MCF 10A (cell line): ENCODE data around the gene MAP2K6. TPM values are rescaled to one million over a fixed set of nuclear protein-coding genes. Genes with fewer than 3 reads are reported as not detected.
A peak's percentile ranks its signal among the peaks of the same experiment; 100 is the strongest.

Experiments used
- BruUV-seq: library from RNA; stranded (reverse); fragments of 400-500 nt; replicated peaks from 2 replicates; lab custom pipeline; 2021; lab: Mats Ljungman, UMichigan
- CTCF ChIA-PET: fragments of 300-600 bp; sonication (Branson Sonifier 250); formaldehyde crosslinking; extraction: SDS; loops from one replicate; lab custom pipeline; 2021; ENCODE audit warnings: antibody characterized with exemption, inconsistent platforms; lab: Yijun Ruan, JAX
- POLR2A ChIA-PET: fragments of 300-600, 350-650 bp; sonication (Branson Sonifier 250); formaldehyde crosslinking; extraction: SDS; loops from one replicate; lab custom pipeline; 2020; ENCODE audit warnings: antibody characterized with exemption, inconsistent platforms; lab: Yijun Ruan, JAX
- DNase-seq: peaks from one replicate; pipeline ENCODE4 v3.0.0-alpha.2; 2018; ENCODE audit not compliant: unreplicated experiment
- H3K27ac Mint-ChIP-seq: one replicate; pipeline ENCODE4 v1.8.0; 2022; ENCODE audit warnings: mild to moderate bottlenecking, low read depth, mixed read lengths; ENCODE audit not compliant: unreplicated experiment
- H3K27me3 Mint-ChIP-seq: one replicate; pipeline ENCODE4 v1.8.0; 2022; ENCODE audit warnings: mixed read lengths; ENCODE audit not compliant: insufficient read depth, unreplicated experiment
- H3K36me3 Mint-ChIP-seq: one replicate; pipeline ENCODE4 v1.8.0; 2022; ENCODE audit warnings: mild to moderate bottlenecking, moderate library complexity, mixed read lengths; ENCODE audit not compliant: insufficient read depth, unreplicated experiment
- H3K4me1 Mint-ChIP-seq: one replicate; pipeline ENCODE4 v1.8.0; 2022; ENCODE audit warnings: mixed read lengths; ENCODE audit not compliant: insufficient read depth, unreplicated experiment
- H3K4me3 Mint-ChIP-seq: one replicate; pipeline ENCODE4 v1.8.0; 2022; ENCODE audit warnings: mild to moderate bottlenecking, moderate library complexity, mixed read lengths; ENCODE audit not compliant: unreplicated experiment
- H3K9me3 Mint-ChIP-seq: one replicate; pipeline ENCODE4 v1.8.0; 2022; ENCODE audit warnings: mixed read lengths; ENCODE audit not compliant: unreplicated experiment
- intact Hi-C: fragments of 100-400 bp; cut with micrococcal nuclease; formaldehyde crosslinking; loops from 2 replicates; pipeline ENCODE4 v1.14.1; 2022
- total RNA-seq: library from RNA; stranded (reverse); gene quantifications from 2 replicates; pipeline ENCODE4 v1.2.3, GENCODE V29; 2022
- TF ChIP-seq, protein P1 (sequence below): fragments of 200-600 bp; IDR thresholded peaks from one replicate; pipeline ENCODE4 v1.8.0; 2022; ENCODE audit warnings: antibody characterized with exemption, mild to moderate bottlenecking; ENCODE audit not compliant: unreplicated experiment

MAP2K6 gene
- total RNA-seq, 1 experiment from 2014 or later = 0.28 TPM

DNA sequence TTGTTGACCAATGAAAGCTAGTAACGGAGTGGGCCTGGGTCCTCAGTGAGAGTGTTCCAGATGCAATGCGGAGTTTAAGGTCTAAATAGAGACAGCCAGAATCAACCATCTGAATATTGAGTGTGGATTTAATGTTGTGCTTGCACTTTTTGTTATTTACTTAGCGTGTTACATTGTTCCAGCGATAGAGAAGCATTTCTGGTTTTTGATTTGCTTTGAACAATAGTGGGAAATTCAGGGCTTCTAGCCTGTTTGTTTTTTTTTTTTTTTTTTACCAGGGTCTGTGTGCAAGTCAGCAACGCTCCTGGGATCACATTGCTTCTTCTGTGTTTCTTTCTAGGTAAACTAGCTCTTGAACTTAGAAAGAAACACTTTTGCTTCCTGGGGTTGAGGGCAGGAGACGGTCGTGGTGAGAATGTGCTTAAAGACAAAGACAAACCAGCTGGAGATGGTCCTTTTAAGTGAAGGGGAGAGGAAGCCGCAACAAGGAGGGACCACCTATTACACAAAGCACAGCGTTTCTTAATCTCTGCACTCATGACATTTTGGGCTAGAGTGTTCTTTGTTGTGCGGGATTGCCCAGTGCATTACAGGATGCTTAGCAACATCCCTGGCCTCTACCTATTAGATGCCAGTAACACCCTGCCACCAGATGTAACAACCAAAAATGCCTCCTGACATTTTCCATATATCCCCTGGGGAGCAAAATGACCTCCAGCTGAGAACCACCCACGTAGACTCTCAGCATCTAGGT lies 119.2 kb downstream of the MAP2K6 start:
- Mint-ChIP-seq H3K4me1 (no peaks in the 10 kb centered on the region), H3K36me3 (no peaks in the 10 kb centered on the region), H3K27ac (no peak overlapping the region), H3K4me3 (no peak overlapping the region), H3K9me3 (no peaks in the 10 kb centered on the region), H3K27me3 (no peaks in the 10 kb centered on the region)
- TF ChIP-seq, protein P1, sequence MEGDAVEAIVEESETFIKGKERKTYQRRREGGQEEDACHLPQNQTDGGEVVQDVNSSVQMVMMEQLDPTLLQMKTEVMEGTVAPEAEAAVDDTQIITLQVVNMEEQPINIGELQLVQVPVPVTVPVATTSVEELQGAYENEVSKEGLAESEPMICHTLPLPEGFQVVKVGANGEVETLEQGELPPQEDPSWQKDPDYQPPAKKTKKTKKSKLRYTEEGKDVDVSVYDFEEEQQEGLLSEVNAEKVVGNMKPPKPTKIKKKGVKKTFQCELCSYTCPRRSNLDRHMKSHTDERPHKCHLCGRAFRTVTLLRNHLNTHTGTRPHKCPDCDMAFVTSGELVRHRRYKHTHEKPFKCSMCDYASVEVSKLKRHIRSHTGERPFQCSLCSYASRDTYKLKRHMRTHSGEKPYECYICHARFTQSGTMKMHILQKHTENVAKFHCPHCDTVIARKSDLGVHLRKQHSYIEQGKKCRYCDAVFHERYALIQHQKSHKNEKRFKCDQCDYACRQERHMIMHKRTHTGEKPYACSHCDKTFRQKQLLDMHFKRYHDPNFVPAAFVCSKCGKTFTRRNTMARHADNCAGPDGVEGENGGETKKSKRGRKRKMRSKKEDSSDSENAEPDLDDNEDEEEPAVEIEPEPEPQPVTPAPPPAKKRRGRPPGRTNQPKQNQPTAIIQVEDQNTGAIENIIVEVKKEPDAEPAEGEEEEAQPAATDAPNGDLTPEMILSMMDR = no peak
- intact Hi-C loops = no loop called here
- BruUV-seq = no TSS peak
- no peak for DNase-seq
- POLR2A ChIA-PET = interaction anchor here (0.6 to 1.6 kb wide), 3 partner anchors 163 to 1152 kb away, joined by 3 to 4 read pairs (median 3); no protein-coding TSS in a partner anchor
- CTCF ChIA-PET = interaction anchor here (0.6 to 3.9 kb wide), 7 partner anchors 9 to 1709 kb away, joined by 3 to 23 read pairs (median 4); no protein-coding TSS in a partner anchor

DNA sequence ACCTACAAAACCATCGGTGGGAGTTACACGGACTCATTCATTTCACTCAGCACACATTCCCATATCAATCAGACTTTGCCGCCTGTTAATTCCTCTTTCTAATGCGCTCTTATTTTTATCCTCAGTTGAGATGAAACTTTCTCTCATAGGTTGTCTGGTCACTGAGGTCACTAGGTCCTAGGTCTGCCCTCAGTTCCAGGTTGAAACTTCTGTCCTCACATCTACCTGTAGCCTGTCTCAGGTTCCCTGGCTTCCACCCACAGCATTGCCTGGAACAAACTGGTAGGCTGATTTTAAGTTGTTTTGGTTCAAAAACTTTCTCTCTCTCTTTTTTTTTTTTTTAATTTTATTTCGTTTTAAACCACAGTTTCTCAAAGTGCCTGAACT lies 119.7 kb downstream of the MAP2K6 start:
- no peaks in the 10 kb centered on the region for H3K9me3 Mint-ChIP-seq
- no peaks in the 10 kb centered on the region for H3K27me3 Mint-ChIP-seq
- CTCF ChIA-PET = interaction anchor here (0.6 to 3.9 kb wide), 5 partner anchors 10 to 1708 kb away, joined by 4 to 23 read pairs (median 4); no protein-coding TSS in a partner anchor
- H3K36me3 Mint-ChIP-seq = no peaks in the 10 kb centered on the region
- BruUV-seq = no TSS peak
- intact Hi-C loops = no loop called here
- DNase-seq = no peak
- TF ChIP-seq, protein P1 = no peak
- H3K4me1 Mint-ChIP-seq = peaks cover 2% of the 10 kb centered on the region
- no peak overlapping the region for H3K4me3 Mint-ChIP-seq
- H3K27ac Mint-ChIP-seq = no peak overlapping the region
- POLR2A ChIA-PET = no interaction called here

DNA sequence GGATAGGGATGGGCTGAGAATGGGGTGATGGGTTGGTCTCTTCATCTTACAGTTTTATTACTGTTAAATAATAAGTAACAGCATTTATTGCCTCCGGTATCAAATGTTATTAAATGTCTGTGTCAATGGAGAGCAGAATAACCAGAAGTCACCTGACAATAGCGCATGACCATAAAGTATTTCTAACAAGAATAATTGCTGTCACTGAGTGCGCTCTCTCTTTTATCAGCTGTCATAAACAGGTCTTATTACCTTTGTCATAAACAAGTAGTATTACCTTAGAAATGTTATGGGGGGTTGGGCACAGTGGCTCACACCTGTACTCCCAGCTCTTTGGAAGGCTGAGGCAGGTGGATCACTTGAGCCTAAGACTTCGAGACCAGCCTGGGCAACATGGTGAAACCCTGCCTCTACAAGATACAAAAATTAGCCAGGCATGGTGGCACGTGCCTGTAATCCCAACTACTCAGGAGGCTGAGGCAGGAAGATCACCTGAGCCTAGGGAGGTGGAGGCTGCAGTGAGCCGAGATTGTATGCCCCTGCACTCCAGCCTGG lies 120.6 kb downstream of the MAP2K6 start:
- Mint-ChIP-seq H3K9me3 (no peaks in the 10 kb centered on the region), H3K27ac (no peak overlapping the region), H3K4me1 (peaks cover 11% of the 10 kb centered on the region), H3K36me3 (no peaks in the 10 kb centered on the region), H3K27me3 (no peaks in the 10 kb centered on the region), H3K4me3 (no peak overlapping the region)
- TF ChIP-seq, protein P1 = no peak
- no TSS peak for BruUV-seq
- intact Hi-C loops = no loop called here
- CTCF ChIA-PET = interaction anchor here (0.6 to 3.9 kb wide), 2 partner anchors 11 to 102 kb away, joined by 4 to 23 read pairs; no protein-coding TSS in a partner anchor
- DNase-seq = no peak
- POLR2A ChIA-PET = no interaction called here

DNA sequence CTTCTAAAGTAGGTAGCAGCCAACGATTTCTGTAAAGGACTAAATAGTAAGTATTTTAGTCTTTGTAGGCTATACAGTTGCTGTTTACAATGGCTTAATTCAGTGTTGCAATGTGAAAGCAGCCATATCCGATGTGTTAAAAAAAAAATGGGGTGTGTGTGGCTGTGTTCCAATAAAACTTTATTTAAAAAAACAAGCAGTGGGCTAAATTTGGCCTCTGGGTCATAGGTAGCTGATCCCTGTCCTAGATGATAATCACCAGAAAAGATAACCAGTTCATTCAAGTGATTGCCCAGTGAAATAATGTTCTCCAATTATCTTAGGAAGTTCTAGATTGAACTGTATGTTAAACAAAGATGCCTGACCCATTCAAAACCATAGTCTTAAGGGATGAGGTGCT lies 124.3 kb downstream of the MAP2K6 start:
- DNase-seq = no peak
- POLR2A ChIA-PET = interaction anchor here (0.8 to 2.0 kb wide), 2 partner anchors 270 to 663 kb away, joined by 3 to 5 read pairs; no protein-coding TSS in a partner anchor
- H3K9me3 Mint-ChIP-seq = no peaks in the 10 kb centered on the region
- peak overlapping the region; percentile 86 for H3K27ac Mint-ChIP-seq
- H3K4me1 Mint-ChIP-seq = peaks cover 16% of the 10 kb centered on the region
- intact Hi-C loops = no loop called here
- TF ChIP-seq, protein P1 = no peak
- H3K4me3 Mint-ChIP-seq = no peak overlapping the region
- CTCF ChIA-PET = interaction anchor here (3.1 kb wide), 1 partner anchor 13 kb away, joined by 20 read pairs; no protein-coding TSS in a partner anchor
- no TSS peak for BruUV-seq
- H3K27me3 Mint-ChIP-seq = no peaks in the 10 kb centered on the region
- no peaks in the 10 kb centered on the region for H3K36me3 Mint-ChIP-seq
